Measurements from ENCODE around the gene IGF1.

The IGF1 gene

GRCh38 chr12:102347811-102348210, 132.6 kb downstream of the IGF1 start:
- TF ChIP-seq TAF1 (IDR thresholded peaks at IDR 0.05; ENCODE audit: borderline replicate concordance, insufficient read depth, low read length): no peak
- no peak for TF ChIP-seq POLR2AphosphoS5 (IDR thresholded peaks at IDR 0.05; ENCODE audit: low read depth, low read length)
- TF ChIP-seq REST (IDR thresholded peaks at IDR 0.05; ENCODE audit: insufficient read depth in 1 of 2, low read depth in 2 of 2, low read length in 2 of 2): no peak
- no peak for TF ChIP-seq SIN3A (IDR thresholded peaks at IDR 0.05; ENCODE audit: borderline replicate concordance, insufficient read depth, low read length)
- TF ChIP-seq FOXP2 (optimal IDR thresholded peaks at IDR 0.05; ENCODE audit: borderline replicate concordance, extremely low read depth, extremely low read length, insufficient read depth): no peak

Measured in PFSK-1 (cell line).